GM18499 (cell line): Measurements from ENCODE around the gene IFRD2.
"Not testable (repeated sequence)": the region's sequence is repeated elsewhere in the genome, so short reads cannot be mapped to it uniquely, and the experiment has no call there.

Source experiments
- ATAC-seq: cut with Tn5 transposase; IDR thresholded peaks from one replicate; pipeline ENCODE4 v1.9.1; 2021; ENCODE audit warnings: moderate number of reproducible peaks; ENCODE audit not compliant: insufficient read depth, unreplicated experiment

The IFRD2 gene

GRCh38 chr3:50325113-50325480 is 32.9 kb upstream of the IFRD2 start:
- no peak for ATAC-seq

- ATAC-seq = no peak
Observed at GRCh38 chr3:50324351-50325112, 32.3 kb upstream of the IFRD2 start.

- no peak for ATAC-seq
Observed at GRCh38 chr3:50323614-50324199, 31.5 kb upstream of the IFRD2 start.

DNA sequence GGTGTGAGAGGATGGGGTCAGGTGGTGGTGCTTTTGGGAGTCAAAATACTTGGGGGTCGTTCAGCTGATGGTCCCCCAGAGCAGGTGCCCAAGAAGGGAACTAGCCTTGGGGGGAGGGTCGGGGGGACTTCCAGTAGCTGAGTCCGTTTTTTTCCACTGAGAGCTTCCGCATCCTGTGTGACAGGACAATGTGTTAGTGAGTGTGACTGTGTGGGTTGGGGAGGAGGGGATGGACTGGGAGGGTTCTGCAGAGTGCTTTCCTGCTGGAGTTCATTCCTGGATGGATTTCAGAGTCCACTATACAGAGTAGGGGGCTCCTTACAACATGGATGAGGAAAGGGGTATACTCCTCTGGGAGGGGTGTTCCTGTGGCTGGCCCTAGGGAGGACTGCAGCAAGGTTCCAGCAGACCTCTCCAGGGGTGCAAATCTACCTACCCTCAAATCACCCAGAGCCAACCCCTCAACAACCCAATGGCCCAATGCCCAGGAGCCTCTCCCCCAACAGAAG is 30.9 kb upstream of the IFRD2 start:
- no peak for ATAC-seq

DNA sequence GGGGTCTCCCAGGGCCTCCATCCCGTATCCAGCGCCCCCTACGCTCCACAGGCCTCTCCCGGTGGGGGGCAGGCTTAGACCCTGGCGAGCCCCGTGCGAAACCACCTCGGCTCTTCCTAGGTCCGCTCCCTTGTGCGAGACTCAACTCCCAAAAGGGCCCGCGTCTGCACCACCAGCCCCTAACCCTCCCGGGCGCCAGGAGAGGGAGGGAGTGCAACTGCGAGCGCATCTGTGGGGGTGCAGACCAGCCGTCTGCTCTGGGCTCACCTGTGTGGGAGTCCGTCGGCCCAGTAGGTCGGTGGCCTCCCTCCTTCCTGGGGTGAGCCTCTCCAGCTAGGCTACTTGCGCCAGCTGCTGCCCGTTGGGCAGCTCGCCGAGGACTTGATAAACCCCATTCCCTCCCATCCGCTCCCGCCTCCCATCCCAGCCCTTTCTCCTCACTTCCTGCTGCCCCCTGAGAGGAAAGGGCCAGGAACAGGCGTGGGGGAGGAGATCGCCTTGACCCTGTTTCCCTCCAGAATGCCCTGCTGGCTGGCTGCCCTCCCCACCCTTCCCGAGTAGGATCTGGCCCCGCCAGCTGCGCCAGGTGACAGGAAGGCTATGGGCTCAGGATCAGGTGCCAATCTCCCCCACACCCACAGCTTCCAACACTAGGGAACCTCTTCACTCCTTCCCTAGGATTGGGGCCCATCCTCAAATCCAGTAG is 30.3 kb upstream of the IFRD2 start, which contains the start of gene HYAL2:
Gene HYAL2, minus strand, starts transcription at position 360 of the 706 bp plus-strand sequence. CDS start 2,256 bp downstream, outside the sequence.
- ATAC-seq = no peak

GRCh38 chr3:50322115-50322385 is 29.8 kb upstream of the IFRD2 start:
- no peak for ATAC-seq

- no peak for ATAC-seq
Observed at GRCh38 chr3:50321336-50322114, 29.3 kb upstream of the IFRD2 start.

DNA sequence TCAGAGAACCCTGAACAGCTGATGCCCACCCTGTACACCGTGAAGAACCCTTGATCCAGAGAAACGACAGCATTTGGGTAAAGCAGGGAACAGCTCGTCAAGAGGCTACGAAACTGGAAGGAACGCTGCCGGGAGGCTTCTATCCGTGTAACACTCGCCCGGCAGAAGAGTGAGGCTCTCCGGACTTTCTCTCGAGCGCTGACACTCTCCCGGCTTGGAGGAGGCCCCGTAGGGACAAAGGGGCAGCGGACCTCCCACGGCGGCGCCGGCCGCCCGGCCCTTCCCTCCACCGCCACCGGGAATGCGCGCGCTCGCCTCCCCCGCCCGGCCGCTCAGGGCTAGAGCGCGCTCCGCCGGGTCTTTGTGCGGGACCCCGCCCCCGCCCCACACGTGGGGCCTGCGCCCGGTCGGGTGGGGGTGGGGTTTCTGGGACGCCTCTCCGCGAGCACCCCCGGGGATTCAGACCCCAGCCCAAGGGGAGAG is 28.7 kb upstream of the IFRD2 start:
- ATAC-seq = no peak

DNA sequence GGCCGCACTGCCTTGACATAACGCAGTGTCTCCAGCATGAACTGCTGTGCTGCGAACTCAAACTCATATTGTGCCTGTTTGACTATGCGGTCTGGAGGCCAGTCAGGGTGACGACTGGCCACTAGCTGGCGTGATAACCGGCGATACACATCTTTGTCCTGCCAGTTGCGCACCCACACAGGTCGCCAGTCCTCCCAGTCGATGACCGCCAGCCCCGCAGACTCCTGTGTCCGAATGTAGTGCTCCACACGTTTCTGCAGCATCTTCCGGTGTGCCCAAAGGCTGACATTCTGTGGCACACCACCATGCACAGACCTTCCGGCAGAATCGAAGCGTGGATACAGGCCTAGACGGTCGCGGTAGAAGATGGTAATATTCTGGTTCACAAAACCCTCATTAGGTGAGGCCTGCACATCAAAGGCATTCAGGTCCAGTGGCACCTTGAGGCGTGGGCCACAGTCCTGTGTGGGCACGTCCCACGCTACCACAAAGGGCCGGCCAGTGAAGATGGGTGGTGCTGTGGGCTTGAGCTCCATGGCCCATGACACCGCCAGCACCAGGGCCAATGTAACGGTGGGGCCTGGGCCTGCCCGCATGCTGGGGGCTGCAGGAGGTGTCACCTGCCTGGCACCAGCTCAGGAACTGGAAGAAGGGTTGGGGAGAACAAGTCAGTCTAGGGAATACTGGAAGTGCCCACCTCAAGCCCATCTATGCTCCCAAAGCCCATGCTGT is 27.8 kb upstream of the IFRD2 start:
- ATAC-seq = no peak

- ATAC-seq = no peak
Observed at GRCh38 chr3:50319181-50319893, 27.1 kb upstream of the IFRD2 start.

GRCh38 chr3:50318615-50319014 is 26.4 kb upstream of the IFRD2 start:
- no peak for ATAC-seq

DNA sequence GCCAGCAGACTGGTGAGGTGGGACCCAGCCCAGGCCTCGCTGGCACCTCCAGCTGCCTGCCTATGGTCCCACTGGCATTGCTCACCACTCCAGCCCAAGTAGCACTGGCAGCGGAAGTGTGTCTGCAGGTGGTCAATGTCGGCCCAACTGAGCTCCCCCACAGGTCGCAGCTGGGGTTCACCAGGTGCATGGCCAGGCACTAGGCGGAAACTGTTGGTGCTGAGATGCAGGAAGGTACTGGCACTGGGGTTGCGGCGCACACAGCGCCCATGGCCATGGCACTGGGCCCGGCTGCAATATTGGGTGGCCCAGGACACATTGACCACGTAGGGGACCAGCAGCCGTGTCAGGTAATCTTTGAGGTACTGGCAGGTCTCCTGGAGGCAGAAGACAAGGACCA is 25.9 kb upstream of the IFRD2 start:
- no peak for ATAC-seq

GRCh38 chr3:50317300-50317699 is 25.1 kb upstream of the IFRD2 start:
- no peak for ATAC-seq

GRCh38 chr3:50316657-50317242 is 24.5 kb upstream of the IFRD2 start:
- ATAC-seq = no peak

DNA sequence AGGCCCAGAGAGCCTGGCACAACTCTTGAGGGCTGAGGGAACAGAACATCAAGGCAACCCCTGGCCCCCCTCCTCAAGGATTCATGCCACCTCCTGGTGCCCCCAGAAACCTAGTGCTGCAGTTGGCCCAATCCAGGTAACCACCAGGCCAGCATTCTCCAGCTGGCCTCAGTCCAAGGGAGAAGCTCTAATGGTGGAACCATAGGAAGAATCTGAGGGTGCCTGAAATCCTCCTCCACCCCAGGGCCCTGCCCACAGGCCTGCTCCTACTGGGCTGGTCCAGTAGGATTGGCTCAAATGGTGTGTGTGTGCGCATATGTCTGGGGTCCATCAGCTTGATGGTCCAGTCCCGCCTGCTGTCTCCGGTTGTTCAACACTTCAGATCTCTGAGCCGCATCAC is 22.6 kb upstream of the IFRD2 start:
- ATAC-seq = no peak

DNA sequence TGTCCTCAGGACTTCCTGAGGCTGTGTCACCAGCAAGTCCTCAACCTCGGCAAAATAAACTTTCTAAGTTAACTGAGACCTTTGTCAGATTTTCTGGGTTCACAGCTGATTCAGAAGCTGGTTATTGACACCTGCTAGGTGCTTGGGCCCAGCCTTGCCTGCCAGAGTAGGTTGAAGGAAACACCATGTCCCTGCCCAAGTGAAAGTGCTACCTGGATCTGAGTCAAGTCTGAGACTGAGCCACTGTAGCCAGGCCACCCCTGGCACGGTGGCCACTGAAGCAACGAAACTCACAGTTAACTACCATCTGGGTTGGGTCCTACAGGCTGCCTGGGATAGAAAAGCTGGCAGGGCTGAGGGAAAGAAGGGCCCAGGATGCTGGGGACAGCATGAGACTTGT is 22.1 kb upstream of the IFRD2 start:
- no peak for ATAC-seq

DNA sequence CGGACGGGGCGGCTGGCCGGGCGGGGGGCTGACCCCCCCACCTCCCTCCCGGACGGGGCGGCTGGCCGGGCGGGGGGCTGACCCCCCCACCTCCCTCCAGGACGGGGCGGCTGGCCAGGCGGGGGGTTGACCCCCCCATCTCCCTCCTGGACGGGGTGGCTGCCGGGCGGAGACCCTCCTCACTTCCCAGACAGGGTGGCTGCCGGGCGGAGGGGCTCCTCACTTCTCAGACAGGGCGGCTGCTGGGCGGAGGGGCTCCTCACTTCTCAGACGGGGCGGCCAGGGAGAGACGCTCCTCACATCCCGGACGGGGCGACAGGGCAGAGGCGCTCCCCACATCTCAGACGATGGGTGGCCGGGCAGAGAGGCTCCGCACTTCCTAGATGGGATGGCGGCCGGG is 19.8 kb upstream of the IFRD2 start:
- not testable (repeated sequence) for ATAC-seq

DNA sequence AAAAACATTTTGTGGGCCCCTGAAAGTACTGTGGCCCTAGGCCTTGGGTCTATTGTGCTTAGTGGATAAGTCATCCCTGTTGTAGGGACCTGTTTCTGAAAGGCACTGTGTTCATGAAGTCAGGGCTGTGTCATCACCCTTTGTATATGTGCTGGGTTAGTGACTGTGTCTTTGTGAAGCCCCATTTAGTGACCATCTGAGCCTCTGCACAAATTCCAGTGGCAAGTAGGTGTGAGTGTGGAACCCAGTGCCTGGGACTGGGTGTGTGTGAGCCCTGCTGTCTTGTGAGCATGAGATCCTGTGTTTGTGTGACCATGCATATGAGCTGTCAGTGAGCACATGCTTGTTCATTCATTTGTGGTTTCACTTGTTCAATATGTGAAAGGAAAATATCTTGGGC is 12.4 kb upstream of the IFRD2 start:
- no peak for ATAC-seq
